GM18519 (cell line): ENCODE data around the gene UTS2B.

Source experiments
- ATAC-seq: cut with Tn5 transposase; IDR thresholded peaks from one replicate; pipeline ENCODE4 v1.9.1; 2021; ENCODE audit warnings: mild to moderate bottlenecking, moderate library complexity; ENCODE audit not compliant: unreplicated experiment, low FRiP score

The UTS2B gene

DNA sequence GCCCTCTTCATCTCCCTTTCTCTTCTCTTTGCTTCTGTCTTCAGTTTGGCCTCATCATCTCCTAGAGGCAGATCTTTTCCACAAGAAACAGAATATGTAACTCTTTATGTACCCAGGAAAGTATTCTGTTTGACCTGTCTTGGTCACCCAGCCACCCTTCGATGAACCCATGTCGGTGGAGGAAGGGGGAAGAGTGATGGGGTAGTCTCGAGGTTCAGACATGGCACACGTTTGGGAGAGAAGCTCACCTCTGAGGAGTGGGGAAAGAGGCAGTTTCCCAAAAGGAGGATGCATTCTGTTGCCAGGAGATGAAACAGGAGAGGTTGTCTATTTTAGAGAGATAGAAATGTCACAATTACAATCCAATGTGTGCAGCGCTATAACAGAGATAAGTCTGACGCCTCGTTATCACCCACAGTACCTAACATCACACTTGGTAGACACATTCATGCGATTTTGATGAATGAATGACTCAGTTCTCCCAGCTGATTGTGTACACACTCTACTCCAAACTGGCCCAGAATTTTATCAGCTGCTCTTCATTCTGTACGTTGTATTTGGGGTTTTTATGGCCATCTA is 1.9 kb downstream of the UTS2B start:
- no peak for ATAC-seq

DNA sequence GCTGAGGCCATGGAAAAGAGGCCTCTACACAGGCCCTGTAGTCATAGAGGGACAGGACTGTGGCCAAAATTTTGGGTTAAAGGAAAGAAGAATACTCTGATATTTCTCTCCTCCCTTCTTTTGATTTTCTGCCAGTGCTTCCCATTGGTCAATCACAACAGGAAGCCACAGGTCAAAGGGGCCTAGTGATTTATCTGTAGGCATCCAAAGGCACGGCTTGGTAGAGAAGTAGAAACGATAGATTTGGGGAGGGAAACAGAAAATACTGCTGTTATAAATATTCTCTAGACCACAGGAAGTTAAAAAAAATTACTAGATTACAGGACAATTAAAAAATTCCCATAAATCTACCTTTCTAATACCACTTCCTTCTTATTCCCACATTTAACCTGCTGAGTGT is 2.8 kb downstream of the UTS2B start:
- ATAC-seq: no peak

DNA sequence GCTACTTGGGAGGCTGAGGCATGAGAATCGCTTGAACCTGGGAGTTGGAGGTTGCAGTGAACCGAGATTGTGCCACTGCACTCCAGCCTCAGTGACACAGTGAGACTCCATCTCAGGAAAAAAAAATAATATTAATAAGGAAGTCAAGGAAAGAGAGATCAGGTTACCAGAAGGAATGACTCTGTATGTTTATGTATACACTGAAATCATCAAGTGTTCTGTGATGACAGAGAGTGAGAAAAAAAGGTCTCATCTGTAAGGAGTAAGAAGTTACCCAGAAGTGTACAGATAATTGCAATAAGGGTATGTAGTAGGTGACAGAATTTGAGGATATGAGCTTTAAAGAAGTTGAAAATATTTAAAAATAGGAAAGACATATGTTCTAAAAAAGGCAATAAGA is 5.4 kb downstream of the UTS2B start:
- ATAC-seq: no peak

DNA sequence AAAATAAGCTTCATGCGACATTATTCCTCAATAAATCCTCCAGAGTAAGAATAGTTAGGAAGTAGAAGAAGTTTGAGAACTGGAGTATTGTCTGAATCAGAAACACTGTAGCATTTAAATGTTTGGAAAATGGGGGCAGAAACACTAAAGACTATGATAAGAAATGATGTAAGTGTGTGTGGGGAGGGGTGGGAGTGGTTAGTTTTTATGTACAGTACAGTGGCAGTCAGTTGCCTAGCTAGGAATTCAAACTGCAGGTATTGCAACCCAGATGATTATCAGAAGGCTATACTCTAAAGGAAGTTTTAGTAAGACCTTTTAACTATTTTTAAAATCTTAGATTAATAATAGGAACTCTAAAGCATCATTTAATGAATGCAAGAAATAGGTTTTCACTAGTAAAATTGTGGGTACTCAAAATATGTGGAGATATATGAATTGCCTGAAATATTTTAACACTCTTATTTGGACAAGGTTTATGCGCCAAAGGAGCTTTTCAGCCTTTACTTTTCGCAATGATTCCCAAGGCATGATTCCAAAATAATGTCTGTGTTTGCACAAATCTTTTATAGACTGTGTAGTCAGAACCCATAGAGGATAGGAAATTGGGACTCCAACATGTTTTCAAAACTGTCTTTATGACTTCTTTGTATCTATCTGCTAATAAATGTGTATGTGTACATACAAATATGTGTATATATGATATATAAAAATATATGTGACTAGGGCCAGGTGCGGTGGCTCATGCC is 9.1 kb downstream of the UTS2B start:
- ATAC-seq: no peak

DNA sequence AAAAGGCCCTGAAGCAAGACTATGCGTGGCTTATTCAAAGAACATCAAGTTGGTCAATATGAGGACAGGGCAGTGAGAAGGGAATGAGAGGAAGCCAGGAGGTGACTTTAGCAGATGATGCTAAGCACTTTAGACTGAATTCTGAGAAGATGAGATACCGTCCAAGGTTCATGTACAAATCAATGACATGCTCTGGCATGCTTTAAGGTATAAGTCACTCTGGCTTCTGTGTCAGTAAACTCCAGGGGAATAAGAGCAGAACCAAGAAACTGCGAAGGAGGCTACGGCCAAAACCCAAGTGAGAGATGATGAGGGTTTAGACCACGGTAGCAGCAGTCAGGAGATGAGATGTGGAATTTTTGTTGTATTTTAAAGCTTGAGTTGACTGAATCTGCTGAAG is 10.0 kb downstream of the UTS2B start:
- no peak for ATAC-seq

DNA sequence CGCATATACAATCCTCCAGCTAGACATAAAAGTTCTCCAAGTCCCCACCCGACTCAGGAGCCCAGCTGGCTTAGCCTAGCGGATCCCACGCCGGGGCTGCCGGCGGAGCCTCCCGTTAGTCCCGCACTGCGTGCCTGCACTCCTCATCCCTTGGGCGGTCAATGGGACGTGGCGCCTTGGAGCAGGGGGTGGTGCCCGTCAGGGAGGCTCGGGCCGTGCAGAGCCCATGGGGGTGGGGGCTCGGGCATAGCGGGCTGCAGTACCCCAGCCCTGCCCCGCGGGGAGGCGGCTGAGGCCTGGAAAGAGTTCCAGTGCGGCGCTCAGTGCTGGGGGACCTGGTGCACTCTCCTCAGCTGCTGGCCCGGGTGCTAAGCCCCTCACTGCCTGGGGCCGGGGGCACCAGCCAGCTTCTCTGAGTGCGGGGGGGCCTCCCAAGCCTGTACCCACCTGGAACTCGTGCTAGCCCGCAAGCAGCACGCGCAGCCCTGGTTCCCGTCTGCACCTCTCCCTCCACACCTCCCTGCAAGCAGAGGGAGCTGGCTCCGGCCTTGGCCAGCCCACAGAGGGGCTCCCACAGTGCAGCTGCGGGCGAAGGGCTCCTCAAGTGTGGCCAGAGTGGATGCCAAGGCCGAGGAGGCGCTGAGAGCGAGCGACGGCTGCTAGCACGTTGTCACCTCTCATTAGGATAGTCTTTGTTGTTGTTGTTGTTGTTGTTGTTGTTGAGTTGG is 13.3 kb downstream of the UTS2B start:
- ATAC-seq: no peak

DNA sequence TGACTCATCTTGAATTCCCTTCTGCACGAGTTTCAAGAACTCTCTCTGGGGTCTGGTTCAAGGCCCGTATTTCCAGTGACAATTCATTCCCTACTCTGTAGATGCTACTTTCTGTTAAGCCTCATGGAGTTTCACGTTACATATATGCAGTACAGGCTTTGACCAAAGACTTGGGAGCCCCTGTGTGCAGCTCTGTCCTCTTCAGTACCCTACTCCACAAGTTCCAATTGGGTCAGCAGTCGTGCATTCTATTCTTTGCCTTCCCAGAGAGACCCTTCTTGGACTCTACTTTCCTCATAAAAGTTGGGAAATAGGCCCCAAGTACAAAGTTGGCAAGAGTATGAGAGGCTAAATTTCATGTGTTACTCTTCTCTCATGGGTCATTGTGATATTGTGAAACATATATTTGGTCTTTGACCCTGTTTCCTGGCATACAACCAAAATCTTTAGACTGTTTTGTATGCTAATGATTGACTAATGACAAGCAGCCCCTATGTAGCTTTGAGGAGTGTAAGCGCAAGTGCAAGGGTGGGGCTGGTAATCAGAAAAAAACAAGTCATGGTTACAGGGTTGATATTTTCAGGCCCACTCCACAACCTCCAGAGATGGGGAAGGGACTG is 16.1 kb downstream of the UTS2B start:
- no peak for ATAC-seq

DNA sequence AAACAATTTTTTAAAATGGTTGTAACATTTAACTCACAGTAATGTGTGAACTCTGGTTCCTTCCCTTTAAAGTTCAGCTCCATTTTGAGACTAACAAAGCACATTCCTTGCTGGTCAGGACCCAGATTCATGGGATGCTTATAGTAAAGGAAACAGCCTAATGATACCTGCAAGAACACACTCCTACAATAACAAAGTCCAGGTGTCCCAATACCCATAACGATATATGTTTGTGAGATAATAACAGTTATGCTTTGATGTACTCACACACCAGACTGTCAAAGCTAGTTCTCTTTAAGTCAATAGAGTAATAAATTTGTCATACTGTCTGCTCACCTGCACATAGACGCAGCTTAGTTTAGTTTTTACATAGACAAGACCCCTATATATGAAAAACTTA is 17.0 kb downstream of the UTS2B start:
- ATAC-seq: no peak

DNA sequence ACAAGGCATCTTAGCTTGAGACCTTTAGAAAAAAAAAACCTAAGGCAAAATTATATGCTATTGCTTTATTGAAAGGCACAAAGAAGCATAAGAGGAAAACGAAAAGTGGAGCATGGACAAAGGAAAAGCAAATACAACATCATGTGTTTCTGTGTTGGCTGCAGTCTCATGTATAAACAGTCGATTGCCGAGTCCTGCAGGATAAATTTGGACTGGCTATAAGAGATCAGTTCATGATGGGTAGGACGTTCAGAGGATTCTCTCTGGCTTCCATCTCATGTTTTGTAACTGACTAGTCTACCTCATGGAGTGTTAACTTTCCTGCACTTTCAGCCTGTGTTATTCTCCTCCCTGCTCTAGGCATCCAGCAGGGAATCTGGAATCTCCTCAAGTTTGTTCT is 23.0 kb downstream of the UTS2B start:
- ATAC-seq: no peak

DNA sequence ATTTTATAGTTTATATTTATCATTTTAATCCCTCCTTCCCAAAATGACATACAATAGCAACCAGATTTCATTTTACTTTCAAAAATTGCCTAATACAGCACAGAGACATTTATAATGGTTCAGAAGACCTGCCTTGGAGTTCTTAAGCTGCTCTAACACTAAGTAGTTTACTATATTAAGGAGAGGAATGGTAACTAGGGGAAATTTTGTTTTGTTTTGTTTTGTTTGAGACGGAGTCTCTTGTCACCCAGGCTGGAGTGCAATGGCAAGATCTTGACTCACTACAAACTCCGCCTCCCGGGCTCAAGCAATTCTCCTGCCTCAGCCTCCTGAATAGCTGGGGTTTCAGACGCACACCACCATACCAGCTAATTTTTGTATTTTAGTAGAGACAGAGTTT is 23.9 kb downstream of the UTS2B start:
- no peak for ATAC-seq

DNA sequence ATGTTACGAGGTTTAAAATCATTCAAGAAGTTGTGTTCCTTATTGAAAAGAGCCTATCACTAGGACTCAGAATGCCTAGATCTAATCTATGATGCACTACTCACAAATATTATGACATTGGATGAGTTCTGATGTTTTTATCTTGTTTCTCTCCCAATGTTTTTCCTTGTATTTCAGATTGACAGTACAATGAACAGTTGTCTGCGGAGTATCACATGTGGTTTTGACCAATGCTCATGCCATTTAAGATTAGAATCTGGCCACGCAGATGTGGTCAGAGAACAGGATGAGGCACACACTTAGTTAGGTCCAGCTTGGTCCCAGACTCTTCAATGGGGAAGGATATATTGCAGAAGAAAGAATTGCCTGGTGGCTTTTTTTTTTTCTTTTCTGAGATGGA is 26.7 kb downstream of the UTS2B start:
- no peak for ATAC-seq

DNA sequence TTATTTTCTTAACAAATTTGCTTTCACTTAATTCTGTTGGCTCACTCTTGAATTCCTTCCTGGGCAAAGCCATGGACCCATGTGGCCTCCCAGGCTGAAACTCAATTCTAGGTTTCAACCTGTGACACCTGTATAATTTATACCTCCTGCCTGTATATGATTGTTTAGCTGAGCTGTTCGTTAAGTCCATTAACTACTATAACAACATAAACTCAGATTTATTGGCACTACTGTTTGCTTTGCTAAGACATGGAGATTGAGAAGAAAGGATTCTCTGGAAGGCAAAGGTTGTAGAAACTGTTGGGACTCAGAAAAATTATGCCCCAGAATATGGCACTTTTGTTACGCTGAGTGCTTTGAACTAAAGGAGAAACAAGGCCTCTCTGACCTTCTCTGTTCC is 27.9 kb downstream of the UTS2B start:
- ATAC-seq: no peak

DNA sequence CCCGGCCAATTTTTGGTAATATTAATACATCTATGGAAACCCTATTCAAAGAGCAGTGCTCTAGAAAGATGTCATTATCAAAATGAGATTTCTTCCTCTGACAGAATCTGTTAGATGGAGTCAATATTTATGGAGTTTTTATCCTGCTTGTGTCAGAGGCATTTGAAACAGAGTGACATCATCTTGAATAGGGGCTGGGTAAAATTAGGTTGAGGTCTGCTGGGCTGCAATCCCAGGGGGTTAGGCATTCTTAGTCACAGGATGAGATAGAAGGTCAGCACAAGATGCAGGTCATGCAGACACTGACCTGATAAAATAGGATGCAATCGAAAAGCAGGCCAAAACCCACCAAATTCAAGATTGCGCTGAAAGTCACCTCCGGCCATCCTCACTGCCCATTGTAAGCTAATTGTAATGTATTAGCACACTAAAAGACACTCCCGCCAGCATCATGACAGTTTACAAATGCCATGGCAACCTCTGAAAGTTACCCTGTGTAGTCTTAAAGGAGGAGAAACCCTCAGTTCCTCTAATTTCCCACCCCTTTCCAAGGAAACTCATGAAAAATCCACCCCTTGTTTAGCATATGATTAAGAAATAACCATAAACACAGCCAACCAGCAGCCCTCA is 28.4 kb downstream of the UTS2B start:
- no peak for ATAC-seq

DNA sequence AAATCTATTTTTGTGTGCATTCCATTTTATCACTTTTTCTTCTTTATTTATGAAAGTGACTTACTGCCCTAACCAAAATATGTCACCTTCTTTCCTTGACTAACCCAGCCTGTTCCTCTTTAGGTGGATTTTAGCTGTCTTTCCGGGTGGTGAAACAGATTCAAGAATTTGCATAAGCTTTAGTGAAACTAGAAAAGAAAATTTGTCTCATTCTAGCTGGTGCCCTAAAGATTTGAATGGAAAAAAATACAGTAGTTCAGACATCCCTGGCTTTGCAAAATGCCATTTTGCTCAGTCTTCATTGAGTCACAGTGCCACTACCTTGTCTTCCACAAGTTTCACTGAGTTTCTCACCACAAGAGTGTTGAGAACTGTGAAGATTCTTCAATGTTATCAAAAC is 29.3 kb downstream of the UTS2B start:
- peak; percentile 79 for ATAC-seq

DNA sequence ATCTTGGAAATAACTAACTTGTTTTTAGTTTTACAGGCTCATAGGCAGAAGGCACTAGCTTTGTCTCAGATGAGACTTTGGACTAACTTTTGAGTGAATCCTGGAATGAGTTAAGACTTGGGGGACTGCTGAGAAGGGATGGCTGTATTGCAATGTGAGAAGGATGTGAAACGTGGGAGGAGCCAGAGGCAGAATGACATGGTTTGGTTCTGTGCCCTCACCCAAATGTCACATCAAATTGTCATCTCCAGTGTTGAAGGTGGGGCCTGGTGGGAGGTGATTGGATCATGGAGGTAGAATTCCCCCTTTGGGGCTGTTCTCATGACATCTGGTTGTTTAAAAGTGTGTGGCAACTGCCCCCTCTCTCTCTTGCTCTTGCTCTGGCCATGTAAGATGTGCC is 29.9 kb downstream of the UTS2B start:
- ATAC-seq: no peak

DNA sequence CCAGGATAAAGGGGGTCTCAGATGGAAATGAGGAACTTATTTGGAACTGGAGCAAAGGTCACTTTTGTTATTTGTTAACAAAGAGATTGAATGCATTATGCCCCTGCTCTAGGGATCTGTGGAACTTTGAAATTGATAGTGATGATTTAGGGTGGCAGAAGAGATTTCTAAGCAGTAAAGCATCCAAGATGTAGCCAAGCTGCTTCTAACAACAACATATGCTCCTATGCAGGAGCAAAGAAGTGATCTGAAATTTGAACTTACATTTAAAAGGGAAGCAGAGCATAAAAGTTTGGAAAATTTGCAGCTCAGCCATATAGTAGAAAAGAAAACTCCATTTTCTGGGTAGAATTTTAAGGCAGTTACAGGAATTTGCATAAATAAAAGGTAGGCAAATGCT is 31.5 kb downstream of the UTS2B start:
- ATAC-seq: no peak

DNA sequence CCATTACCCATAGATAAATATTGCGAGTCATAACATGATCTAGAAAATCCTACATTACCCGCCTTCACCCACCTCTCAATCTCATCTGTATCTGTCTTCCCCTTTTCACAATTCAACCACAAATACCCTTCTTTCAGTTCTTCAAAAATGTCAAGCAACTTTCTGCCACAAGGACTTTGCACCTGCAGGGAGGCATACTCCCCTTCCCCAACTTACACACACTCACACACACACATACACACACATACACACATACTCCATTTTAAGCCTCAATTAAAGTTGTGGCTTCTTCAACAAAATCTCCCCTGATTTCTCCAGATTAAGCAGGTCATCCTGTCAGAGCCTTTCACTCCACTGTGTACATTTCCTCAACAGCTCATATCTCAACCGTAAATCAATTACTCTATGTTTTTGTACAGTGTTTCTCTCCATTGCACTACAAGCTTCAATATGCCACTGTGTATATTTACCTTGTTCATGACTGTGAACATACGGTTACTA is 34.2 kb downstream of the UTS2B start:
- peak; percentile 95 for ATAC-seq

DNA sequence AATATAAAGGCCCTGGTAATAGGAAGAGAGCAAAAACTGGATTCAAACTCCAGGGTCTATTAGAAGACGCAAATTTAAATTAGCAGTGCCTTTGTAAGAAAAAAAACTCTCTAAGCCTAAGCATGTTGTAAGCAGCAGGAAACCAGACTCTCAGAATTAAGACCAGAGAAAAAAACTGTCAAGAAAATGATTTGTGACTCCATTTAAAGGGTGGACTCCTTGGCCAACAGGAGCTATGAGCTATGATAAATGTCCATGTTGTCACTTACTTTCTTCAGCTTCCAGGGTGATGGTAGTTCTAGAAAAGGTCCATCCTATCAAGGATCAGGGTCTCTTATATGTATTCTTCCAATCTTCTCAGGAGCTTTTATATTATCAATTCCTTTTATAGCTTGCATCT is 36.0 kb downstream of the UTS2B start:
- ATAC-seq: no peak

DNA sequence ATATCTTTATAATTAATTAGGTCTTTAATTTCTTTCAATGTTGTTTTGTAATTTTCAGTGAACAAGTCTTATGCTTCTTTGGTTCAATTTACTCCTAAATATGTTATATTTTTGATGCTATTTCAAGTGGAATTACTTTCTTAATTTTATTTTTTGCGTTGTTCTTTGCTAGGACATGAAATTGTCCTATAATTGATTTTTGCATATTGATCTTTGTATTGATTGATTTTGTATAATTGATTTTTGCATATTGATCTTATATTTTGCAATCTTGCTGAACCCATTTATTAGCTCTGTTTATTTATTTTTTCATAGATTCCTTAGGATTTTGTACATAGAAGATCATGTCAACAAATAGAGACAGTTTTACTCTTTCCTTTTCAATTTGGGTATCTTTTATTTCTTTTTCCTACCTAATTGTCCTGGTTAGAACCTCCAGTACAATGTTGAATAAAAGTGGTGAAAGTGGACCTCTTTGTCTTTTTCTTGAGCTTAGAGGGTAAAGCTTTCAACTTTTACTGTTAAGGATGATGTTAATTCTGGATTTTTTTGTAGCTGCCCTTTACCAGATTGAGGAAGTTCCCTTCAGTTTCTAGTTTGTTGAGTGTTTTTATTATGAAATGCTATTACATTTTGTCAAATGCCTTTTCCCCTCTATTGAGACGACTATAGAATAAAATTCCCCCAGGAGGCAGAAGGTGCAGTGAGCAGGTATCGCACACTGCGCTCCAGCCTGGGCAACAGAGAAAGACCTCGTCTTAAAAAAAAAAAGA is 37.9 kb downstream of the UTS2B start:
- ATAC-seq: no peak
